ENCODE data around the gene ZNF598.

DNA sequence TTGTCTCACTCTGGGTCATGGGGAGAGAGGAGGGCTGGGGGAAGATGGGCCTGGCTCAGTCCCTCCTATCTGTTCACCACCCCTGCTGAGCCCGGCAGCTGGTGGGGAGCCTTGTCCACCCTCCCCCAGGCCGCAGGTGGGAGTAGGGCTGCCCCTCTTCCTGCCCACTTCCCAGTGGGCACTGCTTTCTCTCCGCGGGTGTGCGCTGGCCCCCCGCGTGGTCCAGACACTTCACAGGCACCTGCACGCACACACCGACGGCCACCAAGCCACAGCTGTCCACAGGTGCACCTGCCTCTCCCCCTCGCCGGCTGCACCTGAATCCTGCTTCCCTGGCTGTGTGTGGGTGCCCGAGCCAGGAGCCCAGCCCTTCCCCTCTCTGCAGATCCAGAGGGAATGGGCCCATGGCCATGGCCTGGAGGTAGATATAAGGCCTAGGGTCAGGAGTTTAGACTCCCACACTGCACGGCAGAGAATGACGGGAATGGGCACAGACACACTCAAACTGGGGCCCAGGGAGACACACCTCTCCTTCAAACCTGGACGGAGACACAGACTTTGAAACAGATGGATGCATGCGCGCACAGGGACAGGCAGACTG, 19.1 kb upstream of the ZNF598 start:
- TF ChIP-seq POLR2A (IDR thresholded peaks at IDR 0.05; ENCODE audit: low read depth, low read length) (no peak), POLR2AphosphoS5 (IDR thresholded peaks at IDR 0.05; ENCODE audit: low read depth, low read length) (no peak), TAF1 (IDR thresholded peaks at IDR 0.05; ENCODE audit: borderline replicate concordance, low read depth, low read length) (no peak)
